Subcutaneous adipose tissue (tissue), 4 donors: Measurements from ENCODE around the gene PCDHGC5. TPM values are rescaled to one million over a fixed set of nuclear protein-coding genes. Genes with fewer than 3 reads are reported as not detected.

ENCODE experiments used
- total RNA-seq, 4 donors: library from RNA; depleted of rRNA; stranded (reverse); fragments of >200 nt; gene quantifications; one replicate each; pipeline ENCODE4 v1.1.0, GENCODE V29; 2016
- TF ChIP-seq, protein P1 (sequence below): fragments of 450-650 bp; IDR thresholded peaks from one replicate; pipeline ENCODE4 v1.5.1; 2016; ENCODE audit warnings: low read depth, mild to moderate bottlenecking, control low read depth, antibody characterized with exemption, moderate library complexity

PCDHGC5 gene
- total RNA-seq, 4 donors from 2014 or later = 0.82 to 1.8 (median 1.2) TPM

DNA sequence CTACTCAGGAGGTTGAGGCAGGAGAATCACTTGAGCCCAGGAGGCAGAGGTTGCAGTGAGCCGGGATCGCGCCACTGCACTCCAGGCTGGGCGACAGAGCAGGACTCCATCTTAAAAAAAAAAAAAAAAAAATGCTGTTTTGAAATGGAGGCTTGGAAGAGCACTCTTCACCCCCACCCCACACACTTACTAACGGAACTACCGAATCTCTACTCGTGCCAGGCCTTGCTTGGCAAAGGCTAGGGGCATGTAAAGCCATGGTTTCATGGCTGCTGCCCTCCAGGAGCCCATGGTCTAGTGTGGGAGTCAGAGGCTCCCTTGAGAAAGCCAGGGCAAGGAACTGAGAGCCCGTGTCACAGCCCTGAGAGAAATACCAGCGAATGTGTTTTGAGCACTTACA, 21.3 kb downstream of the PCDHGC5 start:
- TF ChIP-seq, protein P1, sequence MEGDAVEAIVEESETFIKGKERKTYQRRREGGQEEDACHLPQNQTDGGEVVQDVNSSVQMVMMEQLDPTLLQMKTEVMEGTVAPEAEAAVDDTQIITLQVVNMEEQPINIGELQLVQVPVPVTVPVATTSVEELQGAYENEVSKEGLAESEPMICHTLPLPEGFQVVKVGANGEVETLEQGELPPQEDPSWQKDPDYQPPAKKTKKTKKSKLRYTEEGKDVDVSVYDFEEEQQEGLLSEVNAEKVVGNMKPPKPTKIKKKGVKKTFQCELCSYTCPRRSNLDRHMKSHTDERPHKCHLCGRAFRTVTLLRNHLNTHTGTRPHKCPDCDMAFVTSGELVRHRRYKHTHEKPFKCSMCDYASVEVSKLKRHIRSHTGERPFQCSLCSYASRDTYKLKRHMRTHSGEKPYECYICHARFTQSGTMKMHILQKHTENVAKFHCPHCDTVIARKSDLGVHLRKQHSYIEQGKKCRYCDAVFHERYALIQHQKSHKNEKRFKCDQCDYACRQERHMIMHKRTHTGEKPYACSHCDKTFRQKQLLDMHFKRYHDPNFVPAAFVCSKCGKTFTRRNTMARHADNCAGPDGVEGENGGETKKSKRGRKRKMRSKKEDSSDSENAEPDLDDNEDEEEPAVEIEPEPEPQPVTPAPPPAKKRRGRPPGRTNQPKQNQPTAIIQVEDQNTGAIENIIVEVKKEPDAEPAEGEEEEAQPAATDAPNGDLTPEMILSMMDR = no peak

DNA sequence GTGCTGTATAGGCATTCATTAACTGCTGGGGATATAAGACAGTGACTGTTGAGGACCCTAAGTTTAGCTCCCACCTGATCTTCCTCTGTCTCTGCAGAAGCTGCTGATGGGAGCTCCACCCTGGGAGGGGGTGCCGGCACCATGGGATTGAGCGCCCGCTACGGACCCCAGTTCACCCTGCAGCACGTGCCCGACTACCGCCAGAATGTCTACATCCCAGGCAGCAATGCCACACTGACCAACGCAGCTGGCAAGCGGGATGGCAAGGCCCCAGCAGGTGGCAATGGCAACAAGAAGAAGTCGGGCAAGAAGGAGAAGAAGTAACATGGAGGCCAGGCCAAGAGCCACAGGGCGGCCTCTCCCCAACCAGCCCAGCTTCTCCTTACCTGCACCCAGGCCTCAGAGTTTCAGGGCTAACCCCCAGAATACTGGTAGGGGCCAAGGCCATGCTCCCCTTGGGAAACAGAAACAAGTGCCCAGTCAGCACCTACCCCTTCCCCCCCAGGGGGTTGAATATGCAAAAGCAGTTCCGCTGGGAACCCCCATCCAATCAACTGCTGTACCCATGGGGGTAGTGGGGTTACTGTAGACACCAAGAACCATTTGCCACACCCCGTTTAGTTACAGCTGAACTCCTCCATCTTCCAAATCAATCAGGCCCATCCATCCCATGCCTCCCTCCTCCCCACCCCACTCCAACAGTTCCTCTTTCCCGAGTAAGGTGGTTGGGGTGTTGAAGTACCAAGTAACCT, 22.1 kb downstream of the PCDHGC5 start:
- TF ChIP-seq, protein P1 = no peak

DNA sequence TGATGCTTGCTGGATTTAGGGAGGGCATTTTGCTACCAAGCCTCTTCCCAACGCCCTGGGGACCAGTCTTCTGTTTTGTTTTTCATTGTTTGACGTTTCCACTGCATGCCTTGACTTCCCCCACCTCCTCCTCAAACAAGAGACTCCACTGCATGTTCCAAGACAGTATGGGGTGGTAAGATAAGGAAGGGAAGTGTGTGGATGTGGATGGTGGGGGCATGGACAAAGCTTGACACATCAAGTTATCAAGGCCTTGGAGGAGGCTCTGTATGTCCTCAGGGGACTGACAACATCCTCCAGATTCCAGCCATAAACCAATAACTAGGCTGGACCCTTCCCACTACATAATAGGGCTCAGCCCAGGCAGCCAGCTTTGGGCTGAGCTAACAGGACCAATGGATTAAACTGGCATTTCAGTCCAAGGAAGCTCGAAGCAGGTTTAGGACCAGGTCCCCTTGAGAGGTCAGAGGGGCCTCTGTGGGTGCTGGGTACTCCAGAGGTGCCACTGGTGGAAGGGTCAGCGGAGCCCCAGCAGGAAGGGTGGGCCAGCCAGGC, 23.0 kb downstream of the PCDHGC5 start:
- TF ChIP-seq, protein P1 = no peak

DNA sequence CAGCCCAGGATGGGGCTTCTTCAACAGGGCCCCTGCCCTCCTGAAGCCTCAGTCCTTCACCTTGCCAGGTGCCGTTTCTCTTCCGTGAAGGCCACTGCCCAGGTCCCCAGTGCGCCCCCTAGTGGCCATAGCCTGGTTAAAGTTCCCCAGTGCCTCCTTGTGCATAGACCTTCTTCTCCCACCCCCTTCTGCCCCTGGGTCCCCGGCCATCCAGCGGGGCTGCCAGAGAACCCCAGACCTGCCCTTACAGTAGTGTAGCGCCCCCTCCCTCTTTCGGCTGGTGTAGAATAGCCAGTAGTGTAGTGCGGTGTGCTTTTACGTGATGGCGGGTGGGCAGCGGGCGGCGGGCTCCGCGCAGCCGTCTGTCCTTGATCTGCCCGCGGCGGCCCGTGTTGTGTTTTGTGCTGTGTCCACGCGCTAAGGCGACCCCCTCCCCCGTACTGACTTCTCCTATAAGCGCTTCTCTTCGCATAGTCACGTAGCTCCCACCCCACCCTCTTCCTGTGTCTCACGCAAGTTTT, 23.6 kb downstream of the PCDHGC5 start:
- TF ChIP-seq, protein P1 = no peak

DNA sequence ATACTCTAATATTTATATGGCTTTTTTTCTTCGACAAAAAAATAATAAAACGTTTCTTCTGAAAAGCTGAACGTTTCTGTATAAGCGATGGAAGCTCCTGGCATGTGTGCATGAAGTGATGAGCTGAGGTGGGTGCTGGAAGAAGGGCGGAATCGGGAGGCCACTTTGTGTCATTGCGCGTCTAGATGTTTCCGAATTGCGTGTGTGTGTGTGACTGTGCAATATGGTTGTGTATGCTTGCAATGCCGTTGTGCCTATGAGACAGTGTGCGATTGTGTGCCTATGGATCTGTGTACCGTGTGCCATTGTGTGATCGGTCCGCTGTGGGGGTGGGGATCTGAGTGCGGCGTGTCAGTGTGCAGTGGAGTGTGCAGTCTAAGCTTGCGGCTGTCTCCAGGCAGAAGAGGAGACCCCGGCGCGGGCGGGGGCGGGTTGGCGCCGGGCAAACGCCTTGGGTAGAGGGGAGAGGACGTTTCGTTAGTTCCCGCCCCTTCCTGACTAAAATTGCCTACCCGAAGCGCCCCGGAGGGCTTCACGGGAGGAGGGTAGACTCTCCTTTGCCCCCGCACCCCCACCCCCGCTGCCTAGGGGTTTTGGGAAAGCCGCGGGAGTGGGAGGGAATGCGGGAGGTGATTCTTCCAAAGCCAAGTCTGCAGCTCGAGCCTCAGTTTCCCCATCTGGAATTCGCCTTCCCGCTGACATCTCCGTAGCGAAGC, 24.2 kb downstream of the PCDHGC5 start:
- TF ChIP-seq, protein P1 = no peak

DNA sequence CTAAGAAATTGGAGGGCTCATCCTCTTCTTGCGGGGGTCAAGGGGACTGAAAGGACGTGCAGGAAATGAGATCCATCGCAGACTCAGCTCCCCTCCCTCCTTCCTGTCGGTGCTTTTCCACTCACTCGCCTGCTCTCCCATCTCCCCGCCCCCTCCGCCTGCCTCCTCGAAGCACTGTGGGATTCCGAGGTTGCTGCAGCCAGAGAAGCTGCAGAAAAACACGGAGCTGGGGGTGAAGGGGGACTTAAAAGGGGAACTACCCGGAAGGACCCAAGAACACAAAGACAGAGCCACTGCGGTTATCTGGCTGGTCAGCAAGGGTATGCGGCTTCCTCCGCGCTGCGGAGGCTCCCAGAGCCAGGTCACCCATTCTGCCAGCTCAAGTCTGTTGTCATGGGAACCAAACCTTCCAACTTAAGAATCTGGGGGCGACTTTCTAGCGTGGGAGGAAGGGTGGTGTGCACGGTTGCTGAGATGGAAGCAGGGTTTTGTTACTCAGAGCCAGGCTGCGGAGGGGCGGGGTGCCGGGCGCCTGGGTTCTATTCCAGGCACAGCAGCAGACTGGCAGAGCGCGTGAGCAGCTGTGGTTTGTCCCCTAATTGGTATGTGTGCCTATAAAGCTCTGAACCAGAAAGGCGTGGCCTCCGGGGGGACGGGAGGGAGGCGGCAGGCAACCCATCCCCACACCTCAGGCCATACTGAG, 24.9 kb downstream of the PCDHGC5 start:
- TF ChIP-seq, protein P1 = no peak
